Sciatic nerve (tissue), 1 donor: ENCODE measurements around the gene DZIP3. TPM values are rescaled to one million over a fixed set of nuclear protein-coding genes. Genes with fewer than 3 reads are reported as not detected.

Source experiments
- total RNA-seq: library from RNA; stranded (reverse); fragmentation: NEBNext Ultra II Directional; extraction: Animal tissue kit (Norgen Biotek cat#: 25700); gene quantifications from one replicate; pipeline ENCODE4 v1.2.1, GENCODE V29; 2021
- donor health status: DM: no; HTN: no; CAD: no.

DZIP3 gene
- total RNA-seq, 1 donor from 2014 or later: 19.8 TPM

Other genes starting within 250 kb of the DZIP3 start
- 0.58 TPM for gene MYH15, start 79.1 kb upstream of the DZIP3 start, total RNA-seq
- 5.6 TPM for gene CIP2A, start 284 bp upstream of the DZIP3 start, total RNA-seq
- not detected for gene RETNLB, start 167.7 kb downstream of the DZIP3 start, total RNA-seq
- gene TRAT1, start 233.1 kb downstream of the DZIP3 start, total RNA-seq: 0.31 TPM